Spleen (tissue), 11 donors: Measurements from ENCODE around the gene CHERP. TPM values are rescaled to one million over a fixed set of nuclear protein-coding genes. Genes with fewer than 3 reads are reported as not detected.

Experiments
- DNase-seq: peaks from one replicate; pipeline ENCODE4 v3.0.0-alpha.2; 2020
- H3K27ac ChIP-seq, 8 donors: fragments of 200-600 bp; sonication (generic) in 7 of 8; 1 replicate in 4 of 8; 2 replicates in 4 of 8; pipeline versions ENCODE4 v1.5.0 to v1.8.0; 2016 to 2021; ENCODE audit warnings: inconsistent platforms in 4 of 8, mild to moderate bottlenecking in 4 of 8, moderate library complexity in 1 of 8
- H3K27me3 ChIP-seq, 7 donors: fragments of 200-600 bp; sonication (generic) in 6 of 7; replicated peaks in 1 of 7; 1 replicate in 4 of 7; 2 replicates in 3 of 7; pipeline versions ENCODE4 v1.5.0 to v1.8.0; 2016 to 2021; ENCODE audit warnings: inconsistent platforms in 3 of 7, mild to moderate bottlenecking in 1 of 7
- H3K36me3 ChIP-seq, 6 donors: fragments of 200-600 bp; sonication (generic) in 5 of 6; 1 replicate in 4 of 6; 2 replicates in 2 of 6; pipeline versions ENCODE4 v1.5.0 to v1.8.0; 2016 to 2021; ENCODE audit warnings: inconsistent platforms in 2 of 6
- H3K4me1 ChIP-seq, 6 donors: fragments of 200-600 bp; sonication (generic) in 5 of 6; 1 replicate in 3 of 6; 2 replicates in 3 of 6; pipeline versions ENCODE4 v1.5.0 to v1.8.0; 2016 to 2021; ENCODE audit warnings: inconsistent platforms in 3 of 6
- H3K4me3 ChIP-seq, 8 donors: fragments of 200-600 bp; sonication (generic) in 7 of 8; 1 replicate in 4 of 8; 2 replicates in 4 of 8; pipeline versions ENCODE4 v1.5.0 to v1.8.0; 2016 to 2021; ENCODE audit warnings: inconsistent platforms in 4 of 8, mild to moderate bottlenecking in 4 of 8, moderate library complexity in 2 of 8
- H3K9me3 ChIP-seq, 8 donors: fragments of 200-600 bp; sonication (generic) in 7 of 8; 1 replicate in 4 of 8; 2 replicates in 4 of 8; pipeline versions ENCODE4 v1.5.0 to v1.8.0; 2016 to 2021; ENCODE audit warnings: inconsistent platforms in 4 of 8
- CTCF ChIP-seq, 11 experiments: fragments of 200-600 bp in 7 of 11; fragments of 450-650 bp in 4 of 11; sonication (generic) in 4 of 11; IDR thresholded peaks in 8 of 11; conservative IDR thresholded peaks in 3 of 11; 1 replicate in 7 of 11; 2 replicates in 4 of 11; pipeline versions ENCODE4 v1.4.0 to v1.8.0; 2016 to 2021; ENCODE audit warnings: antibody characterized with exemption in 11 of 11, inconsistent platforms in 4 of 11, mild to moderate bottlenecking in 1 of 11
- POLR2A ChIP-seq, 3 donors: fragments of 450-650 bp; IDR thresholded peaks; one replicate each; pipeline ENCODE4 v1.5.1; 2017; ENCODE audit warnings: antibody characterized with exemption in 3 of 3, mild to moderate bottlenecking in 1 of 3
- POLR2AphosphoS5 ChIP-seq, 3 donors: sonication (generic); formaldehyde crosslinking; IDR thresholded peaks; one replicate each; pipeline ENCODE4 v1.5.1; 2017; ENCODE audit warnings: antibody characterized with exemption in 3 of 3
- WGBS, 5 donors: extraction: QIAGEN DNeasy Blood & Tissue Kit in 3 of 5; methylation state at CpG; one replicate each; pipeline versions ENCODE4 v1.1.5 to v1.1.7; 2013 to 2018; 5-methylcytosine and 5-hydroxymethylcytosine counted together
- intact Hi-C: fragments of 100-400 bp; cut with DNase I; formaldehyde crosslinking; loops from one replicate; pipeline ENCODE4 v1.15.0; 2023; ENCODE audit warnings: low total_unique reads
- polyA plus RNA-seq, 3 donors: library from polyadenylated mRNA; stranded (reverse); fragments of 200-250 nt; gene quantifications; one replicate each; pipeline ENCODE4 v1.2.1, GENCODE V29; 2013
- total RNA-seq, 7 donors: library from RNA; depleted of rRNA in 3 of 7; stranded (reverse); fragments of >200 nt in 3 of 7; fragmentation: NEBNext Ultra II Directional in 4 of 7; extraction: Animal tissue kit (Norgen Biotek cat#: 25700) in 4 of 7; gene quantifications; one replicate each; pipeline versions ENCODE4 v1.1.0 to v1.2.1, GENCODE V29; 2016 to 2021
- donor health status: healthy with polysubstance abuse.
- donor health status: DM: no; HTN: no; CAD: no; lungs with moderate emphysema.
- donor health status: DM: no; HTN: no; CAD: no.
- donor health status: Bipolar disorder and iron deficiency.
- donor health status: healthy.
- donor health status: DM: no; HTN: no; CAD: no.
- donor health status: DM: yes; HTN: yes; CAD: no.

Gene CHERP
- total and polyA plus RNA-seq, 10 donors = 14.3 to 55.6 (median 27.4) TPM

GRCh38 chr19:16504271-16504670 is 38.0 kb downstream of the CHERP start:
- DNase-seq = no peak
- TF ChIP-seq POLR2AphosphoS5 (IDR thresholded peaks at IDR 0.05) (no peak), POLR2A (IDR thresholded peaks at IDR 0.05) (no peak), CTCF (IDR thresholded peaks at IDR 0.05 in 8 of 11, conservative IDR thresholded peaks at IDR 0.05 in 3 of 11) (no peak)
- Histone ChIP-seq H3K4me1 (no peaks in the 10 kb centered on the region), H3K27ac (no peak overlapping the region), H3K36me3 (peaks cover 0 to 63% (median 16%) of the 10 kb centered on the region in 6 donors), H3K27me3 (no peaks in the 10 kb centered on the region), H3K4me3 (no peak overlapping the region), H3K9me3 (no peaks in the 10 kb centered on the region)
- intact Hi-C loops = no loop called here
- 80 to 93% (median 87%) methylated on average over 3 of the region's 3 CpGs for WGBS, 5 donors

DNA sequence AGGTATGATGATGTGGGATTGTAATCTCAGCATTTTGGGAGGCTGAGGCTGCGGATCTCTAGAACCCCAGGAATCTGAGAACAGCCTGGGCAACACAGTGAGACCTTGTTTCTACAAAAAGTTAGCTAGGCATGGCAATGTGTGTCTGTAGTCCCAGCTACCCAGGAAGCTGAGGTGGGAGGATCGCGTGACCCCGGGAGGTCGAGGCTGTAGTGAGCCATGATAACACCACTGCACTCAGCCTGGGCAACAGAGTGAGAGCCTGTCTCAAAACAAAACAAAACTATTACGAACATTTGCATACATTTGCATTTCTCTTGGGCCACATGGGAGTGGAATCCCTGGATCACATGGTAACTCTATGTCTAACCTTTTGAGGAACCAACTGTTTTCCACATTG is 44.4 kb downstream of the CHERP start:
- peaks cover 0 to 23% (median 12%) of the 10 kb centered on the region in 6 donors for H3K4me1 ChIP-seq
- H3K27me3 ChIP-seq = no peaks in the 10 kb centered on the region
- no peak for TF ChIP-seq POLR2A (IDR thresholded peaks at IDR 0.05)
- no peaks in the 10 kb centered on the region for H3K9me3 ChIP-seq
- no peak for DNase-seq
- no peak overlapping the region for H3K4me3 ChIP-seq
- H3K27ac ChIP-seq = no peak overlapping the region
- peaks cover 0 to 22% (median 6%) of the 10 kb centered on the region in 6 donors for H3K36me3 ChIP-seq
- intact Hi-C loops = no loop called here
- 81 to 95% (median 92%) methylated on average over 6 of the region's 6 CpGs for WGBS, 5 donors

DNA sequence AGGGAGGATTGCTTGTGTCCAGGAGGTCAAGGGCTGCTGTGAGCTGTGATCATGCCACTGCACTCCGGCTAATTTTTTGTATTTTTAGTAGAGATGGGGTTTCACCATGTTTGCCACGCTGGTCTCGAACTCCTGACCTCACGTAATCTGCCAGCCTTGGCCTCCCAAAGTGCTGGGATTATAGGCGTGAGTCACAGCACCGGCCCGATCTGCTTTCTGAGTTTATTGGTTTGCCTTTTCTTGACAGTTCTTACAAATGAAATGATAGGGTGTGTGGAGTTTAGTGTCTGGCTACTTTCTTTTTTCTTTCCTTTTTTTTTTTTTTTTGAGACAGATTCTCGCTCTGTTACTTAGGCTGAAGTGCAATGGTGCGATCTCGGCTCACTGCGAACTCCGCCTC is 45.2 kb downstream of the CHERP start:
- Histone ChIP-seq H3K9me3 (no peaks in the 10 kb centered on the region), H3K36me3 (peaks cover 0 to 15% (median 2%) of the 10 kb centered on the region in 6 donors), H3K27ac (peak overlapping the region in 2 of 8 donors; percentile 83 to 84), H3K4me3 (peak overlapping the region in 5 of 8 donors; percentile 60 to 81 (median 75)), H3K27me3 (no peaks in the 10 kb centered on the region), H3K4me1 (peaks cover 0 to 23% (median 12%) of the 10 kb centered on the region in 6 donors)
- no peak for DNase-seq
- 83 to 92% (median 86%) methylated on average over 11 to 12 of the region's 12 CpGs for WGBS, 5 donors
- intact Hi-C loops = no loop called here
- TF ChIP-seq POLR2A (IDR thresholded peaks at IDR 0.05) (no peak), POLR2AphosphoS5 (IDR thresholded peaks at IDR 0.05) (no peak), CTCF (IDR thresholded peaks at IDR 0.05 in 8 of 11, conservative IDR thresholded peaks at IDR 0.05 in 3 of 11) (no peak)

DNA sequence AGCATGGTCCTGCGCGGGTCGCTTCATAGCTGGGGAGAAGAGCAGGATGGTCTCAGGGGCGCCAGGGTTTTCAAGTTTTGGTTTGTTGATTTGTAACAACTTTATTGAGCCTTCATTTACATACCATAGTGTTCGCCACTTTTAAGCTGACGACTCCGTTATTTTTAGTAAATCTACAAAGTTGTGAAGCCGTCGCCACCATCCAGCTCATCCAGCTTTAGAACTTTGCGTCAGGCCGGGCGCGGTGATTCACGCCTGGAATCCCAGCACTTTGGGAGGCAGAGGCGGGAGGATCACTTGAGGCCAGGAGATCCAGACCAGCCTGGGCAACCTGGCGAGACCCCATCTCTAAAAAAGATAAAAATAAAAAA is 45.6 kb downstream of the CHERP start:
- 32 to 47% (median 37%) methylated on average over 16 of the region's 16 CpGs for WGBS, 5 donors
- Histone ChIP-seq H3K4me1 (peaks cover 0 to 23% (median 12%) of the 10 kb centered on the region in 6 donors), H3K27ac (peak overlapping the region in 7 of 8 donors; percentile 3 to 87 (median 78)), H3K9me3 (no peaks in the 10 kb centered on the region), H3K36me3 (peaks cover 0 to 11% (median 2%) of the 10 kb centered on the region in 6 donors), H3K27me3 (no peaks in the 10 kb centered on the region), H3K4me3 (peak overlapping the region; percentile 60 to 81 (median 74))
- DNase-seq = no peak
- intact Hi-C loops = no loop called here
- TF ChIP-seq CTCF (IDR thresholded peaks at IDR 0.05 in 8 of 11, conservative IDR thresholded peaks at IDR 0.05 in 3 of 11) (no peak), POLR2AphosphoS5 (IDR thresholded peaks at IDR 0.05) (no peak), POLR2A (IDR thresholded peaks at IDR 0.05) (no peak)
